Measurements from ENCODE around the gene ZFC3H1. TPM values are rescaled to one million over a fixed set of nuclear protein-coding genes. Genes with fewer than 3 reads are reported as not detected.

ZFC3H1 gene
- total and polyA plus RNA-seq, 2 donors (not counting 3 experiments of a cell fraction or from before 2014, with no cell fraction given), result 23.6 to 60.4 TPM

GRCh38 chr12:71591601-71592000 is 72.0 kb downstream of the ZFC3H1 start:
- no peaks in the 10 kb centered on the region for H3K36me3 ChIP-seq (ENCODE audit: control insufficient read depth in 2 of 2, extremely low read depth in 1 of 2, insufficient read depth in 2 of 2, low read length in 2 of 2)
- no peak overlapping the region for H3K9ac ChIP-seq (replicated peaks; ENCODE audit: extremely low read depth, insufficient read depth, low read length)
- ChIA-PET CTCF (no interaction called here), POLR2A (no interaction called here)
- DNase-seq (ENCODE audit: low read depth, low spot score) (no peak), FAIRE-seq (no peak)
- H4K20me1 ChIP-seq (replicated peaks; ENCODE audit: control insufficient read depth, extremely low read depth, insufficient read depth, low read length), result no peaks in the 10 kb centered on the region
- H3K27ac ChIP-seq (ENCODE audit: insufficient read depth, low read depth, low read length), result no peak overlapping the region
- H3K79me2 ChIP-seq (ENCODE audit: control insufficient read depth, insufficient read depth, low read length), result no peaks in the 10 kb centered on the region
- H3K27me3 ChIP-seq (ENCODE audit: control insufficient read depth in 2 of 2, insufficient read depth in 2 of 2, low read length in 2 of 2), result peaks cover 10 to 18% of the 10 kb centered on the region in 2 experiments
- no peaks in the 10 kb centered on the region for H3K9me3 ChIP-seq (replicated peaks; ENCODE audit: control insufficient read depth, insufficient read depth, low read length)
- BruUV-seq (replicated peaks), result no TSS peak
- no peak overlapping the region for H2AFZ ChIP-seq (ENCODE audit: low read depth, low read length)
- no peaks in the 10 kb centered on the region for H3K4me1 ChIP-seq (ENCODE audit: control insufficient read depth, extremely low read depth, insufficient read depth, low read length)
- no peak overlapping the region for H3K4me3 ChIP-seq (replicated peaks in 1 of 3; ENCODE audit: insufficient read depth in 1 of 3, low read depth in 1 of 3, low read length in 3 of 3)
- H3K4me2 ChIP-seq (ENCODE audit: insufficient read depth, low read length), result no peak overlapping the region
- TF ChIP-seq GATA2 (IDR thresholded peaks at IDR 0.05; ENCODE audit: insufficient read depth, insufficient read length, low read depth, low read length), result no peak
- TF ChIP-seq, protein P1, sequence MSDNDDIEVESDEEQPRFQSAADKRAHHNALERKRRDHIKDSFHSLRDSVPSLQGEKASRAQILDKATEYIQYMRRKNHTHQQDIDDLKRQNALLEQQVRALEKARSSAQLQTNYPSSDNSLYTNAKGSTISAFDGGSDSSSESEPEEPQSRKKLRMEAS (IDR thresholded peaks at IDR 0.05; ENCODE audit: insufficient read depth, insufficient read length), result no peak
- TF ChIP-seq FOS (IDR thresholded peaks at IDR 0.05; ENCODE audit: borderline replicate concordance, insufficient read depth, low read length), result no peak
- no peaks in the 10 kb centered on the region for H3K9me1 ChIP-seq (replicated peaks; ENCODE audit: control insufficient read depth, extremely low read depth, insufficient read depth, low read length)
- intact Hi-C loops (cut with micrococcal nuclease), result no loop called here
- dilution Hi-C loops (cut with MboI; ENCODE audit: extremely low pct_ligation_motif_present, low sequenced_read_pairs), result no loop called here

GRCh38 chr12:71589478-71589881 is 74.2 kb downstream of the ZFC3H1 start:
- no peak overlapping the region for H3K4me2 ChIP-seq (ENCODE audit: insufficient read depth, low read length)
- no peak for FAIRE-seq
- no TSS peak for BruUV-seq (replicated peaks)

More at GRCh38 chr12:71589478-71589881, 74.2 kb downstream of the ZFC3H1 start:
- intact Hi-C loops (cut with micrococcal nuclease), result no loop called here
- Histone ChIP-seq H3K79me2 (ENCODE audit: control insufficient read depth, insufficient read depth, low read length) (no peaks in the 10 kb centered on the region), H3K9me1 (replicated peaks; ENCODE audit: control insufficient read depth, extremely low read depth, insufficient read depth, low read length) (no peaks in the 10 kb centered on the region), H4K20me1 (replicated peaks; ENCODE audit: control insufficient read depth, extremely low read depth, insufficient read depth, low read length) (no peaks in the 10 kb centered on the region), H3K9me3 (replicated peaks; ENCODE audit: control insufficient read depth, insufficient read depth, low read length) (no peaks in the 10 kb centered on the region), H2AFZ (ENCODE audit: low read depth, low read length) (no peak overlapping the region), H3K36me3 (ENCODE audit: control insufficient read depth in 2 of 2, extremely low read depth in 1 of 2, insufficient read depth in 2 of 2, low read length in 2 of 2) (no peaks in the 10 kb centered on the region), H3K4me3 (replicated peaks in 1 of 3; ENCODE audit: insufficient read depth in 1 of 3, low read depth in 1 of 3, low read length in 3 of 3) (no peak overlapping the region), H3K27me3 (ENCODE audit: control insufficient read depth in 2 of 2, insufficient read depth in 2 of 2, low read length in 2 of 2) (peaks cover 10 to 18% of the 10 kb centered on the region in 2 experiments), H3K9ac (replicated peaks; ENCODE audit: extremely low read depth, insufficient read depth, low read length) (no peak overlapping the region), H3K4me1 (ENCODE audit: control insufficient read depth, extremely low read depth, insufficient read depth, low read length) (no peaks in the 10 kb centered on the region), H3K27ac (ENCODE audit: insufficient read depth, low read depth, low read length) (no peak overlapping the region)
- CTCF ChIA-PET, result no interaction called here
- dilution Hi-C loops (cut with MboI; ENCODE audit: extremely low pct_ligation_motif_present, low sequenced_read_pairs), result no loop called here
- no peak for DNase-seq (ENCODE audit: low read depth, low spot score)
- TF ChIP-seq JUN (IDR thresholded peaks at IDR 0.05; ENCODE audit: borderline replicate concordance, insufficient read depth, insufficient read length, low read depth), result no peak
- no peak for TF ChIP-seq EZH2 (IDR thresholded peaks at IDR 0.05; ENCODE audit: borderline replicate concordance, low read depth, low read length, severe bottlenecking)
- no peak for TF ChIP-seq POLR2AphosphoS5 (IDR thresholded peaks at IDR 0.05; ENCODE audit: insufficient read depth, low read depth, low read length)
- TF ChIP-seq POLR2A (IDR thresholded peaks at IDR 0.05; ENCODE audit: low read depth, low read length), result no peak
- TF ChIP-seq, protein P1 (IDR thresholded peaks at IDR 0.05; ENCODE audit: insufficient read depth, insufficient read length), result no peak
- no peak for TF ChIP-seq MYC (IDR thresholded peaks at IDR 0.05; ENCODE audit: low read depth, low read length)
- no peak for TF ChIP-seq FOS (IDR thresholded peaks at IDR 0.05; ENCODE audit: borderline replicate concordance, insufficient read depth, low read length)
- POLR2A ChIA-PET, result no interaction called here
